Epithelial cell of prostate (primary cell): ENCODE data around the gene S1PR1.

Source experiments
- DNase-seq: peaks from one replicate; pipeline ENCODE4 v3.0.0-alpha.2; 2011; ENCODE audit warnings: low read depth, low spot score
- H3K27ac ChIP-seq: fragments of 450-650 bp; 2 replicates; pipeline ENCODE4 v1.5.1; 2017; ENCODE audit warnings: mild to moderate bottlenecking

S1PR1 gene

GRCh38 chr1:101243751-101244150 is 6.9 kb downstream of the S1PR1 start:
- no peak overlapping the region for H3K27ac ChIP-seq
- no peak for DNase-seq

GRCh38 chr1:101244842-101245241 is 8.0 kb downstream of the S1PR1 start:
- DNase-seq, result no peak
- no peak overlapping the region for H3K27ac ChIP-seq

GRCh38 chr1:101245246-101245927 is 8.6 kb downstream of the S1PR1 start:
- no peak overlapping the region for H3K27ac ChIP-seq
- DNase-seq, result no peak

- no peak overlapping the region for H3K27ac ChIP-seq
- DNase-seq, result no peak
Measured at GRCh38 chr1:101247404-101248287, 10.8 kb downstream of the S1PR1 start.

GRCh38 chr1:101250222-101250621 is 13.4 kb downstream of the S1PR1 start:
- no peak for DNase-seq
- H3K27ac ChIP-seq, result no peak overlapping the region

GRCh38 chr1:101250656-101251272 is 13.9 kb downstream of the S1PR1 start:
- no peak overlapping the region for H3K27ac ChIP-seq

GRCh38 chr1:101251504-101251903 is 14.7 kb downstream of the S1PR1 start:
- H3K27ac ChIP-seq, result no peak overlapping the region
- DNase-seq, result no peak

More at GRCh38 chr1:101250656-101251272, 13.9 kb downstream of the S1PR1 start:
- DNase-seq, result no peak

- no peak overlapping the region for H3K27ac ChIP-seq
- DNase-seq, result no peak
Measured at GRCh38 chr1:101253976-101254674, 17.3 kb downstream of the S1PR1 start.

GRCh38 chr1:101257500-101258325 is 20.9 kb downstream of the S1PR1 start:
- H3K27ac ChIP-seq, result no peak overlapping the region
- no peak for DNase-seq

GRCh38 chr1:101259744-101260148 is 22.9 kb downstream of the S1PR1 start:
- peak; percentile 51 for DNase-seq
- H3K27ac ChIP-seq, result peak overlapping the region; percentile 90

GRCh38 chr1:101260556-101261350 is 23.9 kb downstream of the S1PR1 start:
- no peak for DNase-seq
- peak overlapping the region; percentile 90 for H3K27ac ChIP-seq

GRCh38 chr1:101261623-101262022 is 24.8 kb downstream of the S1PR1 start:
- no peak for DNase-seq
- H3K27ac ChIP-seq, result peak overlapping the region; percentile 90

GRCh38 chr1:101262060-101262459 is 25.2 kb downstream of the S1PR1 start:
- peak overlapping the region; percentile 90 for H3K27ac ChIP-seq
- no peak for DNase-seq

- no peak overlapping the region for H3K27ac ChIP-seq
Measured at GRCh38 chr1:101262630-101263348, 26.0 kb downstream of the S1PR1 start.

GRCh38 chr1:101264697-101265096 is 27.9 kb downstream of the S1PR1 start:
- DNase-seq, result no peak
- H3K27ac ChIP-seq, result no peak overlapping the region

More at GRCh38 chr1:101262630-101263348, 26.0 kb downstream of the S1PR1 start:
- DNase-seq, result no peak

GRCh38 chr1:101265684-101266083 is 28.9 kb downstream of the S1PR1 start:
- DNase-seq, result no peak
- no peak overlapping the region for H3K27ac ChIP-seq

- DNase-seq, result no peak
- no peak overlapping the region for H3K27ac ChIP-seq
Measured at GRCh38 chr1:101267082-101267481, 30.3 kb downstream of the S1PR1 start.

GRCh38 chr1:101268893-101269292 is 32.1 kb downstream of the S1PR1 start:
- no peak overlapping the region for H3K27ac ChIP-seq
- no peak for DNase-seq
